GM12874 (cell line): ENCODE results near the gene ERN1.

Experiments
- CTCF ChIP-seq: IDR thresholded peaks from 2 replicates; pipeline ENCODE4 v1.5.1; 2011; ENCODE audit warnings: low read depth, mild to moderate bottlenecking, control low read depth, low read length, moderate library complexity; ENCODE audit not compliant: insufficient read depth

ERN1 gene

GRCh38 chr17:64155751-64156544, 26.0 kb upstream of the ERN1 start:
- no peak for TF ChIP-seq CTCF

- TF ChIP-seq CTCF = no peak
These were observed 25.2 kb upstream of the ERN1 start for GRCh38 chr17:64155129-64155528.

GRCh38 chr17:64154717-64155116, 24.8 kb upstream of the ERN1 start:
- no peak for TF ChIP-seq CTCF

GRCh38 chr17:64154313-64154695, 24.4 kb upstream of the ERN1 start:
- TF ChIP-seq CTCF = no peak

GRCh38 chr17:64153565-64154312, 23.8 kb upstream of the ERN1 start:
- TF ChIP-seq CTCF = no peak

GRCh38 chr17:64152428-64153125, 22.6 kb upstream of the ERN1 start:
- TF ChIP-seq CTCF = no peak

GRCh38 chr17:64151016-64151368, 21.0 kb upstream of the ERN1 start:
- TF ChIP-seq CTCF = no peak
